GM12865 (cell line): ENCODE data around the gene GPR21.

Experiments used
- DNase-seq: peaks from one replicate; pipeline ENCODE4 v3.0.0; 2010; ENCODE audit warnings: low read depth
- H3K4me3 ChIP-seq: 2 replicates; pipeline ENCODE4 v1.5.1; 2011; ENCODE audit warnings: mild to moderate bottlenecking, low read depth, low read length, control low read depth
- TF ChIP-seq, protein P1 (sequence below): IDR thresholded peaks from 2 replicates; pipeline ENCODE4 v1.5.1; 2011; ENCODE audit warnings: low read length, control low read depth, low read depth, inconsistent platforms; ENCODE audit not compliant: insufficient read depth; ENCODE audit errors: missing control alignments

GPR21 gene

DNA sequence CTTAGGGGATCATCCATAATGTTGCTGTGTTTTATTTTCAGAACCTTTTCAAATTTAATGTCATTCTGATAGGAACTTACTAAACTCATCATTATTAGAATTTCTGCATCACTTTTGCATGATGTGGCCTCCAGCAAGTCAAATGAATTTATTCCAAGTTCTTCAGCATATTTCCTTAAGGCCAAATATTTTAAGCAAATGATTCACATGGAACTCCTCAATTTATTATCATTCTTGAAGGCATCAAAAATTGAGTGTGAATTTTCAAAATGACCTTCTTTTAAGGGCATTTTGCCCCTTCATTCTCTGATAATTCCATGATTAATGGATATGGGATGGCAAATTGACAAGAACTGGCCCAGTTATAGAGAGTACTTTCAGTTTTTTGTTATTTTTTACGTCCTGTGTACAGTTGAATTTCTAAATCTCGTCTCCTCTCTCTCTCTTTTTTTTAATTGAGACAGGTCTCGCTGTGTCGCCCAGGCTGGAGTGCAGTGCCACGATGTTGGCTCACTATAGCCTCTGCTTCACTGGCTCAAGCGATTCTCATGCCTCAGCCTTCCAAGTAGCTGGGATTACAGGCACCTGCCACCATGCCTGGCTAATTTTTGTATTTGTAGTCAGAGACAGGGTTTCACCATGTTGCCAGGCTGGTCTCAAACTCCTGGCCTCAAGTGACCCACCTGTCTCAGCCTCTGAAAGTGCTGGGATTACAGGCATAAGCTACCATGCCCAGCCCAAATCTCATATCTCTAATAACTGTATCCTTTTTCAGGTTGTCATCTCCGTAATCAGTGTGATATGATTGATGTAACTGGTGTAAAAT, 29.1 kb downstream of the GPR21 start:
- no peak for DNase-seq
- no peak overlapping the region for H3K4me3 ChIP-seq
- TF ChIP-seq, protein P1, sequence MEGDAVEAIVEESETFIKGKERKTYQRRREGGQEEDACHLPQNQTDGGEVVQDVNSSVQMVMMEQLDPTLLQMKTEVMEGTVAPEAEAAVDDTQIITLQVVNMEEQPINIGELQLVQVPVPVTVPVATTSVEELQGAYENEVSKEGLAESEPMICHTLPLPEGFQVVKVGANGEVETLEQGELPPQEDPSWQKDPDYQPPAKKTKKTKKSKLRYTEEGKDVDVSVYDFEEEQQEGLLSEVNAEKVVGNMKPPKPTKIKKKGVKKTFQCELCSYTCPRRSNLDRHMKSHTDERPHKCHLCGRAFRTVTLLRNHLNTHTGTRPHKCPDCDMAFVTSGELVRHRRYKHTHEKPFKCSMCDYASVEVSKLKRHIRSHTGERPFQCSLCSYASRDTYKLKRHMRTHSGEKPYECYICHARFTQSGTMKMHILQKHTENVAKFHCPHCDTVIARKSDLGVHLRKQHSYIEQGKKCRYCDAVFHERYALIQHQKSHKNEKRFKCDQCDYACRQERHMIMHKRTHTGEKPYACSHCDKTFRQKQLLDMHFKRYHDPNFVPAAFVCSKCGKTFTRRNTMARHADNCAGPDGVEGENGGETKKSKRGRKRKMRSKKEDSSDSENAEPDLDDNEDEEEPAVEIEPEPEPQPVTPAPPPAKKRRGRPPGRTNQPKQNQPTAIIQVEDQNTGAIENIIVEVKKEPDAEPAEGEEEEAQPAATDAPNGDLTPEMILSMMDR = no peak

DNA sequence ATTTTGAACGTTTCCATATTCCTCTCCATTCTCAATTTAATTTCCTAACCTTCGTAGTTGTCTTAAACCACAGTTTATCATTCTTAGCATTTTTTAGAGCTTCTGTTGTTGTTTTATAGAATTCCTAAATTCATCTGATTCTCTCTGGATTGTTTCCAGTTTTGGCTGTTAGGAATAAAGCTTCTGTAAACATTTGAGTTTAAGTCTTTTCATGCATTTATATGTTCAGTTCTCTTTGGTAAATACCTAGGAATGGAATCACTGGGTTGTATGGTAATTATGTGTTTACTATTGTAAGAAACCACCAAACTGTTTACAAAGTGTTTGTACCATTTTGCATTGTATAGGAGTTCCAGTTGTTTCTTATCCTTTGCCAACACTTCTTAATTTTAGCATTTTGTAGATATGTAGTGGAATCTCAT, 29.7 kb downstream of the GPR21 start:
- DNase-seq = no peak
- TF ChIP-seq, protein P1 = no peak

DNA sequence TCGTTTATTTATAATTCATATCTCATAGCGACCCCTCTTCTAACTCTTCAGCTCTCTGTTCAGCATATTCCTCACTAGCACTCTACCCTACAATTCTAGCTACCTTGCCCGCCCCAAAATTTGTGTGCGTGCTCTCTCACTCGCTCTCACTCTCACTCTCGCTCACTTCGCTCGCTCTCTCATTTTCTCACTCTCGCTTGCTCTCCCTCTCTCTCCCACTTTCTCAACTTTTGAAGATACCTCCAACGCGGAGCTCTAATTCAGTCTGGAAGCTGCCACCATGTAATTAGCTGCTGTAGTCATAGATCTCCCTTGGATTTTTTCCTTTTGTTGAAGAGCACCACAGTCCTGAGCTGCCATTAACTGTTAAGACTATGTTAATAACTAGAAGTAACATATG, 30.4 kb downstream of the GPR21 start:
- TF ChIP-seq, protein P1 = no peak
- H3K4me3 ChIP-seq = no peak overlapping the region
- DNase-seq = no peak

More for the DNA sequence above, 29.7 kb downstream of the GPR21 start:
- no peak overlapping the region for H3K4me3 ChIP-seq

DNA sequence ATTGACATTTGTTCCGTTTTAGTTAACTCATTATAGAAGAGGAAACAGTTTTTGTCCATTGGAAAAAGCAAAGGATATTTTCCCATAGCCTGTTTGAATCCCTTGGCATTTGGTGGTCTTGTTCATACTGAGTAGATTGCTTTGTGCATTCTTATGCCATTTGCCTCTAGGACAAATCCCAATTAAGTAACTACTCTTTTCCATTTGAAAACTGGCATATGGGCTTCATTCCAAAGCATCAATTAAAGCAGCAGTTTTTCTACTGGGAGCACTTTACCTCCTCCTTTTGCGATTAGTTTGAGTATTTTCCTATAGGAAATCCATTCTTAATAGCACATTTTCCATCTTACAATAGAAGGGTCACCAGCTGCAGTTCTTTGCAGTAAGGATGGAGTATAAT, 31.2 kb downstream of the GPR21 start:
- no peak overlapping the region for H3K4me3 ChIP-seq
- no peak for DNase-seq
- TF ChIP-seq, protein P1 = no peak

DNA sequence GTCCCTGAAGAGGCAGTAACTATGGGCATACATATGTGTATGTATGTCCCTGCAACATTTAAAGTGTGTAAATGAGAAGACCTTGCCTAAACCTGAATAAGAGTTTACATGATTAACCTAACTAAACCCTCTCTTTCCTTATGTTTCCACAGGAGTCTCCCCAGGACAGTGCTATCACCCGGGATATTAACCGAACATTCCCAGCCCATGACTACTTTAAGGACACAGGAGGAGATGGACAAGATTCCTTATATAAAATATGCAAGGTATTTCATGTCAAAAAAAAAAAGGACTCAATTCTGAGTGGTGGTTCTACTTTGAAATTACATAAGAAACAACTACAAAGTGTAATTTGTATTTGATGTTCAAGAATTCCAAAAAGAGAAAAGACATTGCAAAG, 31.7 kb downstream of the GPR21 start:
- TF ChIP-seq, protein P1 = no peak
- DNase-seq = no peak
- H3K4me3 ChIP-seq = no peak overlapping the region

DNA sequence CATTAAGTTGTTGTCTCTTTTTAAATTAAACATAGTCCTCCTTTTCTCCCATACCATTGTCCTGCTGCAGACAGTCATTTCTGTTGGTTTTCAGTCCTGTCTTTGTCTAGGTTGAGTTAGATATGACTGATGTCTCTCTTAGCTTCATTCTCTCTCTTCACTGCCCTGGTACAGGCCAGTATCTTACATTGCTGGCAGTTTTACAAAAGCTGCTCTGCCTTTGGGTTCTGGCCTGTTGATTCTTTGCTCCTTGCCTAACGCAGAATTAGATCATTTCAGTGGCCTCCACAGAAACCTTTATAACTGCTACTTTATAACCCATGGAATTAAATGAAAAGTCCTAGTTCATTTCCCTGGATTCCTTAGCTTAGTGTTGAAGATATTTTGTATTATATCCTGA, 33.7 kb downstream of the GPR21 start:
- H3K4me3 ChIP-seq = no peak overlapping the region
- DNase-seq = no peak
- TF ChIP-seq, protein P1 = no peak
